H1 (cell line): ENCODE data around the gene FA2H.

Source experiments
- BRCA1 ChIP-seq: IDR thresholded peaks from 2 replicates; pipeline ENCODE4 v1.6.1; 2012; ENCODE audit warnings: low read depth, low read length, improper control_type of control experiment
- CTCF ChIP-seq, 3 experiments: IDR thresholded peaks; 1 replicate in 2 of 3; 2 replicates in 1 of 3; pipeline versions ENCODE4 v1.5.1 to v1.6.1; 2011; ENCODE audit warnings: low read length in 3 of 3, mild to moderate bottlenecking in 3 of 3, inconsistent platforms in 2 of 3, low read depth in 1 of 3, moderate library complexity in 1 of 3; ENCODE audit not compliant: insufficient read depth in 1 of 3; ENCODE audit errors: control extremely low read depth in 1 of 3
- GTF2F1 ChIP-seq: IDR thresholded peaks from 2 replicates; pipeline ENCODE4 v1.6.1; 2012; ENCODE audit warnings: low read depth, low read length, improper control_type of control experiment, borderline replicate concordance
- MAFK ChIP-seq: IDR thresholded peaks from 2 replicates; pipeline ENCODE4 v1.6.1; 2012; ENCODE audit warnings: low read depth, mild to moderate bottlenecking, improper control_type of control experiment, low read length
- POLR2AphosphoS5 ChIP-seq: IDR thresholded peaks from 2 replicates; pipeline ENCODE4 v1.6.1; 2011; ENCODE audit warnings: low read depth, low read length
- RAD21 ChIP-seq, 2 experiments: IDR thresholded peaks in 1 of 2; conservative IDR thresholded peaks in 1 of 2; 2 replicates each; pipeline ENCODE4 v1.6.1; 2011; ENCODE audit warnings: low read depth in 2 of 2, low read length in 2 of 2, improper control_type of control experiment in 1 of 2, inconsistent platforms in 1 of 2, mild to moderate bottlenecking in 1 of 2, moderate library complexity in 1 of 2
- TAF1 ChIP-seq: IDR thresholded peaks from 2 replicates; pipeline ENCODE4 v1.6.1; 2011; ENCODE audit warnings: mild to moderate bottlenecking, low read depth, low read length
- TCF12 ChIP-seq: IDR thresholded peaks from 2 replicates; pipeline ENCODE4 v1.6.1; 2011; ENCODE audit warnings: low read depth, mild to moderate bottlenecking, low read length
- ZNF274 ChIP-seq: IDR thresholded peaks from 2 replicates; pipeline ENCODE4 v1.7.0; 2012; ENCODE audit warnings: low read length, borderline replicate concordance; ENCODE audit errors: extremely low read depth

- no peak for TF ChIP-seq MAFK
- no peak for TF ChIP-seq POLR2AphosphoS5
- TF ChIP-seq BRCA1, result no peak
- no peak for TF ChIP-seq RAD21 (IDR thresholded peaks at IDR 0.05 in 1 of 2, conservative IDR thresholded peaks at IDR 0.05 in 1 of 2; ENCODE audit: low read depth in 2 of 2, low read length in 2 of 2)
- no peak for TF ChIP-seq TAF1
- no peak for TF ChIP-seq TCF12
- TF ChIP-seq CTCF (IDR thresholded peaks at IDR 0.05; ENCODE audit: control extremely low read depth in 1 of 3, insufficient read depth in 1 of 3, low read depth in 1 of 3, low read length in 3 of 3), result no peak
- TF ChIP-seq GTF2F1, result no peak
- TF ChIP-seq ZNF274, result no peak
These were observed 22.4 kb downstream of the FA2H start for GRCh38 chr16:74752258-74752657.
